Liver (tissue), 9 donors: Measurements from ENCODE around the gene COG7. TPM values are rescaled to one million over a fixed set of nuclear protein-coding genes. Genes with fewer than 3 reads are reported as not detected.

ENCODE experiments used
- DNase-seq: peaks from one replicate; pipeline ENCODE4 v3.0.0-alpha.2; 2017; ENCODE audit warnings: low spot score
- H3K27ac ChIP-seq, 2 donors: one replicate each; pipeline ENCODE4 v1.7.0; 2013; ENCODE audit warnings: inconsistent platforms in 2 of 2, low read length in 2 of 2, control low read depth in 1 of 2, low read depth in 1 of 2, mild to moderate bottlenecking in 1 of 2
- H3K27me3 ChIP-seq, 4 donors: one replicate each; pipeline versions ENCODE4 v1.6.1 to v1.7.0; 2013; ENCODE audit warnings: low read length in 3 of 4, inconsistent platforms in 1 of 4, mild to moderate bottlenecking in 1 of 4, moderate library complexity in 1 of 4; ENCODE audit not compliant: control insufficient read depth in 4 of 4, insufficient read depth in 4 of 4
- H3K36me3 ChIP-seq, 4 donors: one replicate each; pipeline versions ENCODE4 v1.6.1 to v1.7.0; 2013; ENCODE audit warnings: low read length in 3 of 4, mild to moderate bottlenecking in 3 of 4, low read depth in 1 of 4, moderate library complexity in 1 of 4; ENCODE audit not compliant: control insufficient read depth in 4 of 4, insufficient read depth in 3 of 4
- H3K4me1 ChIP-seq, 4 donors: one replicate each; pipeline versions ENCODE4 v1.6.1 to v1.7.0; 2013; ENCODE audit warnings: low read length in 3 of 4, mild to moderate bottlenecking in 3 of 4, moderate library complexity in 1 of 4; ENCODE audit not compliant: control insufficient read depth in 4 of 4, insufficient read depth in 4 of 4
- H3K4me3 ChIP-seq, 3 donors: one replicate each; pipeline versions ENCODE4 v1.6.1 to v1.7.0; 2013; ENCODE audit warnings: low read length in 3 of 3, control low read depth in 1 of 3, low read depth in 1 of 3, mild to moderate bottlenecking in 1 of 3
- H3K9ac ChIP-seq, 2 donors: one replicate each; pipeline ENCODE4 v1.7.0; 2013; ENCODE audit warnings: low read length in 2 of 2, mild to moderate bottlenecking in 2 of 2, moderate library complexity in 2 of 2, control low read depth in 1 of 2, low read depth in 1 of 2
- H3K9me3 ChIP-seq, 4 donors: one replicate each; pipeline versions ENCODE4 v1.6.1 to v1.7.0; 2013; ENCODE audit warnings: low read length in 3 of 4; ENCODE audit not compliant: control insufficient read depth in 4 of 4
- EGR1 ChIP-seq, 2 donors: IDR thresholded peaks; 2 replicates each; pipeline ENCODE4 v1.6.1; 2016 to 2018; ENCODE audit warnings: antibody characterized with exemption in 2 of 2, low read depth in 2 of 2
- FOXA1 ChIP-seq: IDR thresholded peaks from 2 replicates; pipeline ENCODE4 v1.6.1; 2016; ENCODE audit warnings: antibody characterized with exemption
- FOXA2 ChIP-seq: IDR thresholded peaks from 2 replicates; pipeline ENCODE4 v1.6.1; 2016; ENCODE audit warnings: antibody characterized with exemption
- GABPA ChIP-seq, 2 donors: IDR thresholded peaks in 1 of 2; conservative IDR thresholded peaks in 1 of 2; 2 replicates each; pipeline ENCODE4 v1.6.1; 2016; ENCODE audit warnings: antibody characterized with exemption in 2 of 2, mild to moderate bottlenecking in 1 of 2, moderate library complexity in 1 of 2
- HNF4A ChIP-seq, 2 donors: conservative IDR thresholded peaks; 2 replicates each; pipeline ENCODE4 v1.6.1; 2016; ENCODE audit warnings: antibody characterized with exemption in 2 of 2, mild to moderate bottlenecking in 2 of 2
- HNF4G ChIP-seq: IDR thresholded peaks from 2 replicates; pipeline ENCODE4 v1.6.1; 2016; ENCODE audit warnings: antibody characterized with exemption
- JUND ChIP-seq, 2 donors: IDR thresholded peaks; 2 replicates each; pipeline ENCODE4 v1.6.1; 2016; ENCODE audit warnings: antibody characterized with exemption in 2 of 2
- NR2F2 ChIP-seq: IDR thresholded peaks from 2 replicates; pipeline ENCODE4 v1.6.1; 2016; ENCODE audit warnings: antibody characterized with exemption
- RAD21 ChIP-seq, 2 donors: IDR thresholded peaks; 2 replicates each; pipeline ENCODE4 v1.6.1; 2016; ENCODE audit warnings: antibody characterized with exemption in 2 of 2, mild to moderate bottlenecking in 2 of 2
- RXRA ChIP-seq, 2 donors: IDR thresholded peaks; 2 replicates each; pipeline ENCODE4 v1.6.1; 2017 to 2018; ENCODE audit warnings: antibody characterized with exemption in 2 of 2, mild to moderate bottlenecking in 1 of 2
- SP1 ChIP-seq: IDR thresholded peaks from 2 replicates; pipeline ENCODE4 v1.6.1; 2018; ENCODE audit warnings: antibody characterized with exemption, mild to moderate bottlenecking
- TAF1 ChIP-seq: conservative IDR thresholded peaks from 2 replicates; pipeline ENCODE4 v1.6.1; 2016; ENCODE audit warnings: antibody characterized with exemption, mild to moderate bottlenecking
- YY1 ChIP-seq: IDR thresholded peaks from 2 replicates; pipeline ENCODE4 v1.6.1; 2016; ENCODE audit warnings: antibody characterized with exemption, mild to moderate bottlenecking
- WGBS: extraction: QIAGEN DNeasy Blood & Tissue Kit; methylation state at CpG from one replicate; pipeline ENCODE4 v1.1.7; 2013; 5-methylcytosine and 5-hydroxymethylcytosine counted together
- polyA plus RNA-seq, 2 donors: library from polyadenylated mRNA; stranded (reverse) in 1 of 2; unstranded in 1 of 2; fragments of 200-250 nt in 1 of 2; fragments of >200 nt in 1 of 2; fragmentation: Nextera tagmentation in 1 of 2; extraction: Ambion mirVana in 1 of 2; gene quantifications; one replicate each; pipeline versions ENCODE4 v1.2.1 to v1.2.3, GENCODE V29; 2013 to 2015
- total RNA-seq, 2 donors: library from RNA; depleted of rRNA; stranded (reverse); fragments of >200 nt; gene quantifications; one replicate each; pipeline ENCODE4 v1.2.3, GENCODE V29; 2014
- TF ChIP-seq, protein P1 (sequence below): IDR thresholded peaks from 2 replicates; pipeline ENCODE4 v1.6.1; 2016; ENCODE audit warnings: antibody characterized with exemption
- TF ChIP-seq, protein P2 (sequence below): fragments of 150-350 bp; IDR thresholded peaks from 2 replicates; pipeline ENCODE4 v1.5.1; 2017; ENCODE audit warnings: improper control_type of control experiment, low read depth, low read length; ENCODE audit not compliant: missing input control
- TF ChIP-seq, protein P3 (sequence below): IDR thresholded peaks from 2 replicates; pipeline ENCODE4 v1.6.1; 2016; ENCODE audit warnings: antibody characterized with exemption
- TF ChIP-seq, protein P4 (sequence below): IDR thresholded peaks from 2 replicates; pipeline ENCODE4 v1.6.1; 2016; ENCODE audit warnings: antibody characterized with exemption, mild to moderate bottlenecking
- TF ChIP-seq, protein P5 (sequence below): IDR thresholded peaks from 2 replicates; pipeline ENCODE4 v1.6.1; 2016; ENCODE audit warnings: antibody characterized with exemption
- donor health status: healthy.
- donor health status: healthy.
- donor health status: healthy.
- donor health status: healthy.
- donor health status: healthy.

COG7 gene
- total and polyA plus RNA-seq, 4 donors: 5.1 to 11.4 (median 6.6) TPM

DNA sequence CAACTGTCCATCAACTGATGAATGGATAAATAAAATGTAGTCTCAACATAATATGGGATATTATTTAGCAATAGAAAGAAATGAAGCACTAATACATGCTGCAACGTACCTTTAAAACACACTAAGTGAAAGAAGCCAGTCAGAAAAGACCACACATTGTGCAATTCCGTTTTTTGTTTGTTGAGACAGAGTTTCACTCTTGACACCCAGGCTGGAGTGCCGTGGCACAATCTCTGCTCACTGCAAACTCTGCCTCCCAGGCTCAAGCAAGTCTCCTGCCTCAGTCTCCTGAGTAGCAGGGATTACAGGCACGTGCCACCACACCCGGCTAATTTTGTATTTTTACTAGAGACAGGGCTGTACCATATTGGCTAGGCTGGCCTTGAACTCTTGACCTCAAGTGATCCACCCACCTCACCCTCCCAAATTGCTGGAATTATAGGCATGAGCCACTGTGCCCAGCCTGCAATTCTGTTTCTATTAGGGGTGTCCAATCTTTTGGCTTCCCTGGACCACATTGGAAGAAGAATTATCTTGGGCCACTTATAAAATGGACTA, 110.8 kb downstream of the COG7 start:
- H3K9ac ChIP-seq: no peak overlapping the region
- no peaks in the 10 kb centered on the region for H3K4me1 ChIP-seq
- WGBS: 36% methylated on average over 5 of the region's 5 CpGs
- TF ChIP-seq, protein P1, sequence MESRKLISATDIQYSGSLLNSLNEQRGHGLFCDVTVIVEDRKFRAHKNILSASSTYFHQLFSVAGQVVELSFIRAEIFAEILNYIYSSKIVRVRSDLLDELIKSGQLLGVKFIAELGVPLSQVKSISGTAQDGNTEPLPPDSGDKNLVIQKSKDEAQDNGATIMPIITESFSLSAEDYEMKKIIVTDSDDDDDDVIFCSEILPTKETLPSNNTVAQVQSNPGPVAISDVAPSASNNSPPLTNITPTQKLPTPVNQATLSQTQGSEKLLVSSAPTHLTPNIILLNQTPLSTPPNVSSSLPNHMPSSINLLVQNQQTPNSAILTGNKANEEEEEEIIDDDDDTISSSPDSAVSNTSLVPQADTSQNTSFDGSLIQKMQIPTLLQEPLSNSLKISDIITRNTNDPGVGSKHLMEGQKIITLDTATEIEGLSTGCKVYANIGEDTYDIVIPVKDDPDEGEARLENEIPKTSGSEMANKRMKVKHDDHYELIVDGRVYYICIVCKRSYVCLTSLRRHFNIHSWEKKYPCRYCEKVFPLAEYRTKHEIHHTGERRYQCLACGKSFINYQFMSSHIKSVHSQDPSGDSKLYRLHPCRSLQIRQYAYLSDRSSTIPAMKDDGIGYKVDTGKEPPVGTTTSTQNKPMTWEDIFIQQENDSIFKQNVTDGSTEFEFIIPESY: no peak
- TF ChIP-seq YY1: no peak
- TF ChIP-seq FOXA1: no peak
- TF ChIP-seq HNF4A (conservative IDR thresholded peaks at IDR 0.05): no peak
- TF ChIP-seq, protein P2, sequence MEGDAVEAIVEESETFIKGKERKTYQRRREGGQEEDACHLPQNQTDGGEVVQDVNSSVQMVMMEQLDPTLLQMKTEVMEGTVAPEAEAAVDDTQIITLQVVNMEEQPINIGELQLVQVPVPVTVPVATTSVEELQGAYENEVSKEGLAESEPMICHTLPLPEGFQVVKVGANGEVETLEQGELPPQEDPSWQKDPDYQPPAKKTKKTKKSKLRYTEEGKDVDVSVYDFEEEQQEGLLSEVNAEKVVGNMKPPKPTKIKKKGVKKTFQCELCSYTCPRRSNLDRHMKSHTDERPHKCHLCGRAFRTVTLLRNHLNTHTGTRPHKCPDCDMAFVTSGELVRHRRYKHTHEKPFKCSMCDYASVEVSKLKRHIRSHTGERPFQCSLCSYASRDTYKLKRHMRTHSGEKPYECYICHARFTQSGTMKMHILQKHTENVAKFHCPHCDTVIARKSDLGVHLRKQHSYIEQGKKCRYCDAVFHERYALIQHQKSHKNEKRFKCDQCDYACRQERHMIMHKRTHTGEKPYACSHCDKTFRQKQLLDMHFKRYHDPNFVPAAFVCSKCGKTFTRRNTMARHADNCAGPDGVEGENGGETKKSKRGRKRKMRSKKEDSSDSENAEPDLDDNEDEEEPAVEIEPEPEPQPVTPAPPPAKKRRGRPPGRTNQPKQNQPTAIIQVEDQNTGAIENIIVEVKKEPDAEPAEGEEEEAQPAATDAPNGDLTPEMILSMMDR: no peak
- no peak for TF ChIP-seq HNF4G
- TF ChIP-seq, protein P3, sequence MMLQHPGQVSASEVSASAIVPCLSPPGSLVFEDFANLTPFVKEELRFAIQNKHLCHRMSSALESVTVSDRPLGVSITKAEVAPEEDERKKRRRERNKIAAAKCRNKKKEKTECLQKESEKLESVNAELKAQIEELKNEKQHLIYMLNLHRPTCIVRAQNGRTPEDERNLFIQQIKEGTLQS: no peak
- TF ChIP-seq, protein P4, sequence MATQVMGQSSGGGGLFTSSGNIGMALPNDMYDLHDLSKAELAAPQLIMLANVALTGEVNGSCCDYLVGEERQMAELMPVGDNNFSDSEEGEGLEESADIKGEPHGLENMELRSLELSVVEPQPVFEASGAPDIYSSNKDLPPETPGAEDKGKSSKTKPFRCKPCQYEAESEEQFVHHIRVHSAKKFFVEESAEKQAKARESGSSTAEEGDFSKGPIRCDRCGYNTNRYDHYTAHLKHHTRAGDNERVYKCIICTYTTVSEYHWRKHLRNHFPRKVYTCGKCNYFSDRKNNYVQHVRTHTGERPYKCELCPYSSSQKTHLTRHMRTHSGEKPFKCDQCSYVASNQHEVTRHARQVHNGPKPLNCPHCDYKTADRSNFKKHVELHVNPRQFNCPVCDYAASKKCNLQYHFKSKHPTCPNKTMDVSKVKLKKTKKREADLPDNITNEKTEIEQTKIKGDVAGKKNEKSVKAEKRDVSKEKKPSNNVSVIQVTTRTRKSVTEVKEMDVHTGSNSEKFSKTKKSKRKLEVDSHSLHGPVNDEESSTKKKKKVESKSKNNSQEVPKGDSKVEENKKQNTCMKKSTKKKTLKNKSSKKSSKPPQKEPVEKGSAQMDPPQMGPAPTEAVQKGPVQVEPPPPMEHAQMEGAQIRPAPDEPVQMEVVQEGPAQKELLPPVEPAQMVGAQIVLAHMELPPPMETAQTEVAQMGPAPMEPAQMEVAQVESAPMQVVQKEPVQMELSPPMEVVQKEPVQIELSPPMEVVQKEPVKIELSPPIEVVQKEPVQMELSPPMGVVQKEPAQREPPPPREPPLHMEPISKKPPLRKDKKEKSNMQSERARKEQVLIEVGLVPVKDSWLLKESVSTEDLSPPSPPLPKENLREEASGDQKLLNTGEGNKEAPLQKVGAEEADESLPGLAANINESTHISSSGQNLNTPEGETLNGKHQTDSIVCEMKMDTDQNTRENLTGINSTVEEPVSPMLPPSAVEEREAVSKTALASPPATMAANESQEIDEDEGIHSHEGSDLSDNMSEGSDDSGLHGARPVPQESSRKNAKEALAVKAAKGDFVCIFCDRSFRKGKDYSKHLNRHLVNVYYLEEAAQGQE: no peak
- no peak for TF ChIP-seq SP1
- no peak for TF ChIP-seq EGR1 (IDR thresholded peaks at IDR 0.05; ENCODE audit: low read depth in 2 of 2)
- TF ChIP-seq JUND (IDR thresholded peaks at IDR 0.05): no peak
- TF ChIP-seq, protein P5, sequence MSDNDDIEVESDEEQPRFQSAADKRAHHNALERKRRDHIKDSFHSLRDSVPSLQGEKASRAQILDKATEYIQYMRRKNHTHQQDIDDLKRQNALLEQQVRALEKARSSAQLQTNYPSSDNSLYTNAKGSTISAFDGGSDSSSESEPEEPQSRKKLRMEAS: no peak
- no peak for TF ChIP-seq GABPA (IDR thresholded peaks at IDR 0.05 in 1 of 2, conservative IDR thresholded peaks at IDR 0.05 in 1 of 2)
- TF ChIP-seq RXRA (IDR thresholded peaks at IDR 0.05): no peak
- TF ChIP-seq FOXA2: no peak
- no peak for TF ChIP-seq RAD21 (IDR thresholded peaks at IDR 0.05)
- no peak for TF ChIP-seq TAF1
- TF ChIP-seq NR2F2: no peak
- no peak overlapping the region for H3K27ac ChIP-seq
- H3K9me3 ChIP-seq: peaks cover 0 to 3% (median 0%) of the 10 kb centered on the region in 4 donors
- H3K36me3 ChIP-seq: no peaks in the 10 kb centered on the region
- DNase-seq: no peak
- no peak overlapping the region for H3K4me3 ChIP-seq
- peaks cover 0 to 2% (median 0%) of the 10 kb centered on the region in 4 donors for H3K27me3 ChIP-seq
